SK-N-SH treated with all-trans-retinoic acid at 6 μM for 48 hours (cell line): ENCODE results near the gene TAF6.

Source experiments
- ATAC-seq: fragments of 200-7000 bp; cut with Tn5 transposase; 3 replicates; pipeline ENCODE4 v1.9.1; 2020; ENCODE audit warnings: mild to moderate bottlenecking, moderate library complexity
- ARNTL ChIP-seq: fragments of 450-650 bp; formaldehyde crosslinking; IDR thresholded peaks from 2 replicates; pipeline ENCODE4 v1.5.0; 2020; ENCODE audit warnings: low read depth, mild to moderate bottlenecking, moderate library complexity, borderline replicate concordance
- BACH2 ChIP-seq: fragments of 250-450 bp; sonication (Bioruptor Pico); IDR thresholded peaks from 2 replicates; pipeline ENCODE4 v1.9.0; 2021; ENCODE audit warnings: mild to moderate bottlenecking, borderline replicate concordance
- CSDC2 ChIP-seq: fragments of 250-450 bp; sonication (Bioruptor Pico); IDR thresholded peaks from 2 replicates; pipeline ENCODE4 v1.5.0; 2020; ENCODE audit warnings: mild to moderate bottlenecking, moderate library complexity
- ESRRG ChIP-seq: fragments of 250-450 bp; sonication (Bioruptor Pico); IDR thresholded peaks from 2 replicates; pipeline ENCODE4 v1.6.1; 2021; ENCODE audit warnings: mild to moderate bottlenecking
- GLIS3 ChIP-seq: fragments of 250-450 bp; sonication (Bioruptor Pico); IDR thresholded peaks from 2 replicates; pipeline ENCODE4 v1.5.0; 2020; ENCODE audit warnings: mild to moderate bottlenecking, moderate library complexity
- ISL1 ChIP-seq: fragments of 250-450 bp; sonication (Bioruptor Pico); IDR thresholded peaks from 2 replicates; pipeline ENCODE4 v2.1.2; 2022; ENCODE audit warnings: mild to moderate bottlenecking, moderate library complexity
- OSR1 ChIP-seq: fragments of 250-450 bp; sonication (Bioruptor Pico); IDR thresholded peaks from 2 replicates; pipeline ENCODE4 v1.8.0; 2022; ENCODE audit warnings: moderate library complexity, mild to moderate bottlenecking, inconsistent platforms
- PATZ1 ChIP-seq: fragments of 250-450 bp; sonication (Bioruptor Pico); IDR thresholded peaks from 2 replicates; pipeline ENCODE4 v1.8.0; 2020; ENCODE audit warnings: mild to moderate bottlenecking, moderate library complexity, borderline replicate concordance
- SNAI2 ChIP-seq: fragments of 250-450 bp; sonication (Bioruptor Pico); IDR thresholded peaks from 2 replicates; pipeline ENCODE4 v1.5.0; 2020; ENCODE audit warnings: mild to moderate bottlenecking, moderate library complexity
- TCF4 ChIP-seq: fragments of 250-450 bp; sonication (Bioruptor Pico); IDR thresholded peaks from 2 replicates; pipeline ENCODE4 v1.8.0; 2021; ENCODE audit warnings: mild to moderate bottlenecking, moderate library complexity, borderline replicate concordance
- TOX ChIP-seq: fragments of 250-450 bp; sonication (Bioruptor Pico); IDR thresholded peaks from 2 replicates; pipeline ENCODE4 v1.8.0; 2021; ENCODE audit warnings: mild to moderate bottlenecking, moderate library complexity, borderline replicate concordance
- TSHZ2 ChIP-seq: fragments of 250-450 bp; sonication (Bioruptor Pico); IDR thresholded peaks from 2 replicates; pipeline ENCODE4 v1.5.0; 2020; ENCODE audit warnings: mild to moderate bottlenecking, moderate library complexity
- ZC3H10 ChIP-seq: fragments of 250-450 bp; sonication (Bioruptor Pico); IDR thresholded peaks from 2 replicates; pipeline ENCODE4 v1.5.1; 2021; ENCODE audit warnings: mild to moderate bottlenecking, moderate library complexity
- ZFP3 ChIP-seq: fragments of 250-450 bp; sonication (Bioruptor Pico); IDR thresholded peaks from 2 replicates; pipeline ENCODE4 v1.5.0; 2020; ENCODE audit warnings: mild to moderate bottlenecking, moderate library complexity
- ZFP30 ChIP-seq: fragments of 450-650 bp; formaldehyde crosslinking; IDR thresholded peaks from 2 replicates; pipeline ENCODE4 v1.5.0; 2022; ENCODE audit warnings: mild to moderate bottlenecking, moderate library complexity
- ZNF8 ChIP-seq: fragments of 450-650 bp; formaldehyde crosslinking; IDR thresholded peaks from 2 replicates; pipeline ENCODE4 v1.5.0; 2020; ENCODE audit warnings: mild to moderate bottlenecking, moderate library complexity
- TF ChIP-seq, protein P1 (sequence below): fragments of 250-450 bp; sonication (Bioruptor Pico); IDR thresholded peaks from 2 replicates; pipeline ENCODE4 v1.5.1; 2020; ENCODE audit warnings: low read depth, mild to moderate bottlenecking, moderate library complexity
- TF ChIP-seq, protein P2 (sequence below): fragments of 250-450 bp; sonication (Bioruptor Pico); IDR thresholded peaks from 2 replicates; pipeline ENCODE4 v1.5.1; 2021; ENCODE audit warnings: mild to moderate bottlenecking, moderate library complexity

Gene TAF6

GRCh38 chr7:100157334-100158228 is 38.4 kb upstream of the TAF6 start:
- no peak for TF ChIP-seq TSHZ2 (CRISPR knock-in tag)
- TF ChIP-seq PATZ1: peak; percentile 83; the same call in 1 of the 2 replicates
- TF ChIP-seq ESRRG (CRISPR knock-in tag): no peak
- peak; percentile 51 for ATAC-seq

- TF ChIP-seq BACH2: no peak
- TF ChIP-seq ZFP30 (CRISPR knock-in tag): no peak
- no peak for TF ChIP-seq ISL1
- TF ChIP-seq, protein P1, sequence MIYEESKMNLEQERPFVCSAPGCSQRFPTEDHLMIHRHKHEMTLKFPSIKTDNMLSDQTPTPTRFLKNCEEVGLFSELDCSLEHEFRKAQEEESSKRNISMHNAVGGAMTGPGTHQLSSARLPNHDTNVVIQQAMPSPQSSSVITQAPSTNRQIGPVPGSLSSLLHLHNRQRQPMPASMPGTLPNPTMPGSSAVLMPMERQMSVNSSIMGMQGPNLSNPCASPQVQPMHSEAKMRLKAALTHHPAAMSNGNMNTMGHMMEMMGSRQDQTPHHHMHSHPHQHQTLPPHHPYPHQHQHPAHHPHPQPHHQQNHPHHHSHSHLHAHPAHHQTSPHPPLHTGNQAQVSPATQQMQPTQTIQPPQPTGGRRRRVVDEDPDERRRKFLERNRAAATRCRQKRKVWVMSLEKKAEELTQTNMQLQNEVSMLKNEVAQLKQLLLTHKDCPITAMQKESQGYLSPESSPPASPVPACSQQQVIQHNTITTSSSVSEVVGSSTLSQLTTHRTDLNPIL: no peak
- TF ChIP-seq ZC3H10 (CRISPR knock-in tag): no peak
- TF ChIP-seq ARNTL (CRISPR knock-in tag): no peak
- TF ChIP-seq, protein P2, sequence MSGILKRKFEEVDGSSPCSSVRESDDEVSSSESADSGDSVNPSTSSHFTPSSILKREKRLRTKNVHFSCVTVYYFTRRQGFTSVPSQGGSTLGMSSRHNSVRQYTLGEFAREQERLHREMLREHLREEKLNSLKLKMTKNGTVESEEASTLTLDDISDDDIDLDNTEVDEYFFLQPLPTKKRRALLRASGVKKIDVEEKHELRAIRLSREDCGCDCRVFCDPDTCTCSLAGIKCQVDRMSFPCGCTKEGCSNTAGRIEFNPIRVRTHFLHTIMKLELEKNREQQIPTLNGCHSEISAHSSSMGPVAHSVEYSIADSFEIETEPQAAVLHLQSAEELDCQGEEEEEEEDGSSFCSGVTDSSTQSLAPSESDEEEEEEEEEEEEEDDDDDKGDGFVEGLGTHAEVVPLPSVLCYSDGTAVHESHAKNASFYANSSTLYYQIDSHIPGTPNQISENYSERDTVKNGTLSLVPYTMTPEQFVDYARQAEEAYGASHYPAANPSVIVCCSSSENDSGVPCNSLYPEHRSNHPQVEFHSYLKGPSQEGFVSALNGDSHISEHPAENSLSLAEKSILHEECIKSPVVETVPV: no peak
- no peak for TF ChIP-seq CSDC2 (CRISPR knock-in tag)
- TF ChIP-seq OSR1 (CRISPR knock-in tag): no peak
- no peak for TF ChIP-seq TOX
- no peak for TF ChIP-seq SNAI2 (CRISPR knock-in tag)
- TF ChIP-seq PATZ1: no peak
- TF ChIP-seq ZFP3 (CRISPR knock-in tag): no peak
- no peak for TF ChIP-seq ZNF8
- TF ChIP-seq GLIS3 (CRISPR knock-in tag): no peak
- no peak for ATAC-seq
Measured at GRCh38 chr7:100157069-100157333, 37.8 kb upstream of the TAF6 start.

DNA sequence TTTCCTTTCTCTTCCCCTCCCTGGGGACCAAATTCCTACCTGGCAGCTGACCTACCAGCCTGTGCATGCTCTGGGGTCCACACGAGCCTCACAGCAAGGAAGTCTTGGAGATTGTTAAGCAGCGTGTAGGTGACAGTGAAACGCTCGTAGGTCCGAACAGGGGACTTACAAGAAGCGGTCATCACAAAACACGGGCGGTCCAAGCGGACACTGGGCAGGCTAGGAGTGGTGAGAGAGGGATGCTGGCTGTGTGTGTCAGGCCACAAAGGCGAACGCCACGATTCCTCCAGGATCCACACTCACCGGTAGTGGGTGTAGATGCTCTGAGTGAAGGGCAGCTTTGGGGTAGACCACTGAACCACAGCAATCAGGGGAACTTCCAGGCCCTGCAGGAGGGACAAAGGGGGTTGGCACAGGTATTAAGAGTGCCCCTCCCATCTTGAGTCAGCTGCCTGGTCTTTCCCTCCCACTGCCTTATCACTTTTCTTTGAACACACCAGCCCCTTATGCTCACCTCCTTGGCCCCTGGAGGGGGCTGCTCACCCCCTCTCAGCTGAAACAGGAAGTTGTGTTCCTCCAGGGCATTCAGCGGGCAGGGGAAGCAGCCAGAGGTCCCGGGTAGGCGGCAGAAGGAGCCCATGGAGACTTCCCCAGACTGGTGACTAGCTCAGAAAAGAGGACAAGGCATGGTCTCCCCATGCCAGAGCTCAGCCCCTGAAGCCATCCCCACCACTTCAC is 37.3 kb upstream of the TAF6 start:
- TF ChIP-seq, protein P2: no peak
- TF ChIP-seq BACH2: no peak
- no peak for TF ChIP-seq ZNF8
- TF ChIP-seq ZC3H10 (CRISPR knock-in tag): no peak
- TF ChIP-seq ZFP30 (CRISPR knock-in tag): no peak
- no peak for TF ChIP-seq ESRRG (CRISPR knock-in tag)
- no peak for TF ChIP-seq TCF4 (CRISPR knock-in tag)
- TF ChIP-seq, protein P1: no peak
- TF ChIP-seq OSR1 (CRISPR knock-in tag): no peak
- ATAC-seq: no peak
